A673 (cell line): ENCODE data around the gene IDH2. TPM values are rescaled to one million over a fixed set of nuclear protein-coding genes. Genes with fewer than 3 reads are reported as not detected.
"Not testable (repeated sequence)": the region's sequence is repeated elsewhere in the genome, so short reads cannot be mapped to it uniquely, and the experiment has no call there.

Experiments
- BruUV-seq: library from RNA; stranded (reverse); fragments of 400-500 nt; replicated peaks from 2 replicates; lab custom pipeline; 2021; lab: Mats Ljungman, UMichigan
- CTCF ChIA-PET: fragments of 300-600 bp; sonication (Branson Sonifier 250); formaldehyde crosslinking; loops from one replicate; lab custom pipeline; 2022; ENCODE audit warnings: antibody characterized with exemption; lab: Charles Lee
- POLR2A ChIA-PET: fragments of 300-600 bp; sonication (Branson Sonifier 250); formaldehyde crosslinking; loops from one replicate; lab custom pipeline; 2022; ENCODE audit warnings: antibody characterized with exemption; ENCODE audit not compliant: low non-redundant PET; lab: Charles Lee
- DNase-seq: peaks from one replicate; pipeline ENCODE4 v3.0.0-alpha.2; 2015; ENCODE audit warnings: low spot score
- H3K27ac ChIP-seq: fragments of 200-600 bp; sonication (generic); 2 replicates; pipeline ENCODE4 v1.5.1; 2016; ENCODE audit warnings: mixed run types, low read depth, mild to moderate bottlenecking, mixed read lengths, antibody characterized with exemption, low read length; ENCODE audit not compliant: poor library complexity, severe bottlenecking
- H3K27me3 ChIP-seq: fragments of 200-600 bp; sonication (generic); replicated peaks from 2 replicates; pipeline ENCODE4 v1.6.1; 2017; ENCODE audit warnings: mixed run types, low read depth, mild to moderate bottlenecking, mixed read lengths, antibody characterized with exemption, low read length; ENCODE audit not compliant: insufficient read depth, poor library complexity
- H3K36me3 ChIP-seq: fragments of 200-600 bp; sonication (generic); 2 replicates; pipeline ENCODE4 v1.6.1; 2016; ENCODE audit warnings: mixed run types, mild to moderate bottlenecking, mixed read lengths, antibody characterized with exemption, low read length; ENCODE audit not compliant: insufficient read depth, poor library complexity, severe bottlenecking
- H3K4me1 ChIP-seq: fragments of 200-600 bp; sonication (generic); 2 replicates; pipeline ENCODE4 v1.6.1; 2017; ENCODE audit warnings: mixed run types, mild to moderate bottlenecking, mixed read lengths, antibody characterized with exemption, low read length; ENCODE audit not compliant: insufficient read depth, poor library complexity, severe bottlenecking
- H3K4me3 ChIP-seq: fragments of 200-600 bp; sonication (generic); 2 replicates; pipeline ENCODE4 v1.5.1; 2016; ENCODE audit warnings: low read depth, mixed run types, mild to moderate bottlenecking, mixed read lengths, low read length; ENCODE audit not compliant: poor library complexity, severe bottlenecking
- H3K9me3 ChIP-seq: fragments of 200-600 bp; sonication (generic); 2 replicates; pipeline ENCODE4 v1.6.1; 2016; ENCODE audit warnings: mixed run types, low read depth, mild to moderate bottlenecking, mixed read lengths, antibody characterized with exemption, low read length; ENCODE audit not compliant: poor library complexity, severe bottlenecking
- EZH2 ChIP-seq: fragments of 200-600 bp; sonication (generic); IDR thresholded peaks from 2 replicates; pipeline ENCODE4 v1.6.1; 2017; ENCODE audit warnings: borderline replicate concordance, low read depth, mild to moderate bottlenecking, mixed read lengths, antibody characterized with exemption, low read length; ENCODE audit not compliant: poor library complexity, severe bottlenecking
- intact Hi-C: fragments of 100-400 bp; cut with micrococcal nuclease; formaldehyde crosslinking; loops from one replicate; pipeline ENCODE4 v1.10.0; 2022; ENCODE audit not compliant: unreplicated experiment
- total RNA-seq: library from RNA; stranded (reverse); gene quantifications from 2 replicates; pipeline ENCODE4 v1.2.3, GENCODE V29; 2021
- TF ChIP-seq, protein P1 (sequence below): fragments of 300-800, 200-600 bp; sonication (generic); conservative IDR thresholded peaks from 2 replicates; pipeline ENCODE4 v1.5.1; 2017; ENCODE audit warnings: low read depth, mild to moderate bottlenecking, antibody characterized with exemption, low read length, moderate library complexity, mixed read lengths

Gene IDH2
- total RNA-seq, 1 experiment from 2014 or later = 99.0 TPM

DNA sequence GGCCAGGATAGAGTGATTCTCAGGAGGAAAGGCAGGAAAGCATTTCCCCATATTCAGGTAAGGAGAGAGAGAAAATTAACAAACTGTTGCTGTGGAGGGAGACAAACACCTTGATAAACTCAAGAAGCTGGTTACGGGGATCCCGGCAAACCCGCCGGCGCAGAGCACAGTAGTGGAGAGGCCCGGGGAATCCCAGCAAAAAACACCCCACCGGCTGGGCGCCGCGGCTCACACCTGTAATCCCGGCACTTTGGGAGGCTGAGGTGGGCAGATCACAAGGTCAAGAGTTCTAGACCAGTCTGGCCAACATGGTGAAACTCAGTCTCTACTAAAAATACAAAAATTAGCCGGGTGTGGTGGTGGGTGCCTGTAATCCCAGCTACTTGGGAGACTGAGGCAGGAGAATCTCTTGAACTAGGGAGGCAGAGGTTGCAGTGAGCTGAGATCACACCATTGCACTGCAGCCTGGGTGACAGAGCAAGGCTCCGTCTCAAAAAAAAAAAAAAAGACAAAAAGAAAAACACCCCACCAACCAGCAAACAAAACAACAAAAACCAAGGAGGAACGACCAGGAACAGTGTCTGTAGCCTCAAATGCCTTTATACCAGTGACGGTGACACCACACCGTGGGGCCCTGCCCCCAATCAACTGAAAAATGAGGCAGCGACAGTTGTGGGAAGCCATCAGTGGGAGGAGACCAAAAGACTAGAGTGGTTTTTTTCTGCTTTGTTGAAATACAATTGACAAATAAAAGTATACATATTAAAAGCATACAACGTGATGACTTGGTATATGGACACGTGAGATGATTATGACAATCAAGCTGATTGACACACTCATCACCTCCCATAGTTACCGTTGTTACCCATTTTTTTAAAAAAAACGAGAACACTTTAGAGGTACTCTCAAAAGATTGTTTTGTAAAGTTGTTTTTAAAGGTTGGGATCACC is 40.2 kb upstream of the IDH2 start:
- TF ChIP-seq EZH2 = no peak
- TF ChIP-seq, protein P1, sequence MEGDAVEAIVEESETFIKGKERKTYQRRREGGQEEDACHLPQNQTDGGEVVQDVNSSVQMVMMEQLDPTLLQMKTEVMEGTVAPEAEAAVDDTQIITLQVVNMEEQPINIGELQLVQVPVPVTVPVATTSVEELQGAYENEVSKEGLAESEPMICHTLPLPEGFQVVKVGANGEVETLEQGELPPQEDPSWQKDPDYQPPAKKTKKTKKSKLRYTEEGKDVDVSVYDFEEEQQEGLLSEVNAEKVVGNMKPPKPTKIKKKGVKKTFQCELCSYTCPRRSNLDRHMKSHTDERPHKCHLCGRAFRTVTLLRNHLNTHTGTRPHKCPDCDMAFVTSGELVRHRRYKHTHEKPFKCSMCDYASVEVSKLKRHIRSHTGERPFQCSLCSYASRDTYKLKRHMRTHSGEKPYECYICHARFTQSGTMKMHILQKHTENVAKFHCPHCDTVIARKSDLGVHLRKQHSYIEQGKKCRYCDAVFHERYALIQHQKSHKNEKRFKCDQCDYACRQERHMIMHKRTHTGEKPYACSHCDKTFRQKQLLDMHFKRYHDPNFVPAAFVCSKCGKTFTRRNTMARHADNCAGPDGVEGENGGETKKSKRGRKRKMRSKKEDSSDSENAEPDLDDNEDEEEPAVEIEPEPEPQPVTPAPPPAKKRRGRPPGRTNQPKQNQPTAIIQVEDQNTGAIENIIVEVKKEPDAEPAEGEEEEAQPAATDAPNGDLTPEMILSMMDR = no peak
- DNase-seq = no peak
- CTCF ChIA-PET = interaction anchor here (0.6 to 0.7 kb wide), 3 partner anchors 79 to 612 kb away, joined by 3 to 5 read pairs (median 3); no protein-coding TSS in a partner anchor
- POLR2A ChIA-PET = interaction anchor here (0.6 kb wide), 1 partner anchor 1123 kb away, joined by 12 read pairs; no protein-coding TSS in a partner anchor
- Histone ChIP-seq H3K27ac (no peak overlapping the region), H3K4me1 (no peaks in the 10 kb centered on the region), H3K36me3 (no peaks in the 10 kb centered on the region), H3K4me3 (no peak overlapping the region), H3K27me3 (no peaks in the 10 kb centered on the region), H3K9me3 (no peaks in the 10 kb centered on the region)
- intact Hi-C loops = loop anchor here (1.0 to 10.0 kb wide), 3 partner anchors 80 to 792 kb away; partner anchors contain the start of genes HDDC3 and UNC45A
- no TSS peak for BruUV-seq

DNA sequence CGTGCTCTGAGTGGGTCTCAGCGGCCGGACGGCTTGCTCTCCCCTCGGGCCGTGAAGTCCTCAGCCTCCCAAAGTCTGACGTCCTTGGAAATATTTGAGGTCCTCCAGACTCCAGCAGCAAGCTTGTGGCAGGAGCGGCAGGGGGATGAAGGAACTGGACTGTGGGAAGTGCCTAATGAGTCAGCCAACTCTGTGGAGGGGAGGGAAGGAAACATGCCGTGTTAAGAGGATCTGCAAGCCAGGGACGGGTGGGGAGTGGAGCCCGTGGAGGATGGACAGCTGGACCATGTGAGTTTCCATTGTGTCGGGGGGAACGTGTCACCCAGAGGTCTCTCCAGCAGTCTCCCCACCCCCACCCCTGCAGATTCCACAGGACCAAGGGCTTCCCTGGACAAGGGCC is 39.4 kb upstream of the IDH2 start:
- H3K27ac ChIP-seq = no peak overlapping the region
- BruUV-seq = no TSS peak
- no peaks in the 10 kb centered on the region for H3K36me3 ChIP-seq
- no peaks in the 10 kb centered on the region for H3K4me1 ChIP-seq
- H3K9me3 ChIP-seq = no peaks in the 10 kb centered on the region
- CTCF ChIA-PET = interaction anchor here (0.6 to 0.7 kb wide), 2 partner anchors 80 to 272 kb away, joined by 3 read pairs; no protein-coding TSS in a partner anchor
- POLR2A ChIA-PET = interaction anchor here (0.6 kb wide), 1 partner anchor 1124 kb away, joined by 12 read pairs; no protein-coding TSS in a partner anchor
- intact Hi-C loops = loop anchor here (5.0 to 10.0 kb wide), 2 partner anchors 146 to 793 kb away; partner anchors contain the start of genes HDDC3 and UNC45A
- H3K4me3 ChIP-seq = no peak overlapping the region
- no peak for TF ChIP-seq EZH2
- no peaks in the 10 kb centered on the region for H3K27me3 ChIP-seq
- DNase-seq = no peak

DNA sequence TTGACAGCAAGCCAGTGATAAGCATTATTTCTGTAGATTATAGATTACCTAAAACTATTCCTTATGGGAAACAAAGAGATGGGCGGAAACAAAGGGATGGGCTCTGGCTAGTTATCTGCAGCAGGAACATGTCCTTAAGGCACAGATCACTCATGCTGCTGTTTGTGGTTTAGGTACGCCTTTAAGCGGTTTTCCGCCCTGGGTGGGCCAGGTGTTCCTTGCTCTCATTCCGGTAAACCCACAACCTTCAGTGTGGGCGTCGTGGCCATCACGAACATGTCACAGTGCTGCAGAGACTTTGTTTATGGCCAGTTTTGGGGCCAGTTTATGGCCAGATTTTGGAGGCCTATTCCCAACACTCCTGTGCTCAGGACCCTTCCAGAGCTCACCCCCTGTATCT is 37.3 kb upstream of the IDH2 start:
- H3K27ac ChIP-seq, H3K27me3 ChIP-seq, H3K36me3 ChIP-seq, intact Hi-C loops, BruUV-seq, DNase-seq, H3K4me1 ChIP-seq, H3K4me3 ChIP-seq, H3K9me3 ChIP-seq, POLR2A ChIA-PET: not testable (repeated sequence)
- CTCF ChIA-PET = interaction anchor here (1.0 kb wide), 1 partner anchor 265 kb away, joined by 4 read pairs; no protein-coding TSS in a partner anchor
